Stimulated activated CD8-positive, alpha-beta memory T cell treated with anti-CD3 and anti-CD28 coated beads, Interleukin-7, amount 100 ng/mL, for 1 hour (primary cell): Measurements from ENCODE around the gene SLC25A47.
"Not testable (repeated sequence)": the region's sequence is repeated elsewhere in the genome, so short reads cannot be mapped to it uniquely, and the experiment has no call there.

Source experiments
- DNase-seq, 2 donors: peaks; one replicate each; pipeline ENCODE4 v3.0.0-alpha.2; 2020; ENCODE audit warnings: low read depth in 2 of 2

Gene SLC25A47, protein sequence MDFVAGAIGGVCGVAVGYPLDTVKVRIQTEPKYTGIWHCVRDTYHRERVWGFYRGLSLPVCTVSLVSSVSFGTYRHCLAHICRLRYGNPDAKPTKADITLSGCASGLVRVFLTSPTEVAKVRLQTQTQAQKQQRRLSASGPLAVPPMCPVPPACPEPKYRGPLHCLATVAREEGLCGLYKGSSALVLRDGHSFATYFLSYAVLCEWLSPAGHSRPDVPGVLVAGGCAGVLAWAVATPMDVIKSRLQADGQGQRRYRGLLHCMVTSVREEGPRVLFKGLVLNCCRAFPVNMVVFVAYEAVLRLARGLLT

DNA sequence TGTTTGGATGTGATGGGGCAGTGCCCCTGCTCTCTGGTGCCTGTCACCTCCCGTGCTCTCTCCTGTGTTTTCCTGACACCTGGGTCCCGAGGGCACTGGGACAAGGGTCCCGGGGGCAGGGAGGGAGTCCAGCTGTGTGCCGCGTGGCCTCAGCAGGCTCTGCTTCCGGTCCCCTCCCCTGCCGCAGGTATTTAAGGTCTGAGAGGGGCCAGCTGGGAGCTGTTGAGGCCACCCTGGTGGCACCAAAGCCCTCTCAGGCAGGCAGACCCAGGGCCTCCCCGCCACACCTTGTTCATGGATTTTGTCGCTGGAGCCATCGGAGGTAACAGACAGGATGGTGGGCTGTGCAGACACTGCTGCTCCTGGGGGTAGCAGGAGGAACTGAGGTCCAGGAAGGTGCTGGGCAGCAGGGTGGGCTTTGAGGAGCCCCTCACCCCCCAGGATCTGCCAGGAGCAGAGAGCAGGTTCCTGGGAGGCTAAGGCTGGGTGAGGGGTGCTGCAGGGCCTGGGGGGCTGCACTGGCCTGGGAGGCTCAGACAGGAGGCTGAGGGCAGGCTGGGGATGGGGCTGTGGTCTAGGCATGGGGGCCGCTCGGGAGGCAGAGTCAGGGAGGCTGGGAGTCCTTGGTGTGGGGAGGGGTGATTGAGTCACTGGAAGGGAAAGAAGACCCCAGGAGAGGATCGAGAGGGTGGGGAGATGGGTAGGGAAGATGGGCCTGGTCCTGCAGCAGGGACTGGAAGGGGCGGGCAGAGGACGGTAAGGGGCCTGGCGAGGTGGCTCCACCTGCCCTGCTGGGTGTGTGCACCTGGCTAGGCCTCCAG lies at the start of gene SLC25A47:
SLC25A47 (plus strand) TSS at position 219 of the 821 bp plus-strand sequence; CDS start at position 295, 76 bp downstream.
- no peak for DNase-seq

DNA sequence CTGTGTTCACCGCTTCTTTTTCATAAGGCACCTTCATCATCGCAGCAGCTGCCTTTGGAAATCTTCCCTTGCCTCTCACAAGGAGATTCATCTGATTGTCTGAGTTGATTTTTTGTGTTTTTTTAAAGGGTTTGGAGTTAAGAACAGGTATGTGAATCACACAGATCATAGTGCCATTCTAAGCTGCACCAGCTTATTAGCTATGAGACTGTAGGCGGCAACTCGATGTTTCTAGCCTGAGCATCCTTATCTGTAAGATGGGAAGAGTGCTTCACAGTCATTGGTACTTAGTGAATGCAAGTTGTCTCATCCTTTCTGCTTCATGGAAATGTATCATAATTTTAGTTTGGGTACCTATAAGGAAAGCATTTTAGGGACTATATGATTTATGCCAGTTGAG lies 48.9 kb upstream of the SLC25A47 start:
- DNase-seq, result no peak

DNA sequence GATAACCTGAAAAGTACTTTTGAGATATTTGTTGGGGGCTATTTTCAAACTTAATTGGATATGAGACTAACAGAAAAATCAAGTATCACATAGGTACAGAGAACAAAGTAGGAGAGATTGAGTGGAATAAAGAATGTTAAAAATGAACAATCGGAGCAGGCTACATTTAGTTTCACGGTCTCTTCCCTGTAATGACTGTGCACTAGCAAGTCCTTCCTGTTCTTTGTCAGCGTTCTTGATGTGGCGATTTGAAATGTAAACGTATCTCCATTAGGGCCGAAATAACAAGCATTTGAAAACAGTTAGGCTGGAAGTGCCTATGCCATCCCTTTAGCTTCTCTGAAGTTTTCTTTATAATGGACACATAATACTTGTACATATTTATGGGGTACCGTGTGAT lies 47.9 kb upstream of the SLC25A47 start:
- DNase-seq, result no peak

DNA sequence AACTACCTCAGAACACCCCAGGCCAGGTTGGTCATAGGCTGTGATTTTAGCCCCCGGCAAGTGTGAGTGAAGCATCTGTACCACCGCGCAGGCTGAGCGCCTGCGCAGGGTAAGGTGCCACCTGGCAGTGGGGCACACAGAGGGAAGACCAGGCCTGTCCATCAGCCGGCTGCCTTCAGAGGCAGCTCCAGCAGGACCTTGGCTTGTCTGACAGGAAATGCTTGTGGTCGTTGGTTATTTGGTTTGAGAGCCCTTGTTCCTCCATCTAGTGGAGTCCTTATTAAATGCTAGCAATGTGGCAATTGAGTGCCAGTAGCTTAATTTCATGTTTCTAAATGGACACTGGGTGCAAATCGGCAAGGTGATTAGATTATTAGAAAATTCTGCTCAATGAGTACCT lies 44.4 kb upstream of the SLC25A47 start:
- no peak for DNase-seq

DNA sequence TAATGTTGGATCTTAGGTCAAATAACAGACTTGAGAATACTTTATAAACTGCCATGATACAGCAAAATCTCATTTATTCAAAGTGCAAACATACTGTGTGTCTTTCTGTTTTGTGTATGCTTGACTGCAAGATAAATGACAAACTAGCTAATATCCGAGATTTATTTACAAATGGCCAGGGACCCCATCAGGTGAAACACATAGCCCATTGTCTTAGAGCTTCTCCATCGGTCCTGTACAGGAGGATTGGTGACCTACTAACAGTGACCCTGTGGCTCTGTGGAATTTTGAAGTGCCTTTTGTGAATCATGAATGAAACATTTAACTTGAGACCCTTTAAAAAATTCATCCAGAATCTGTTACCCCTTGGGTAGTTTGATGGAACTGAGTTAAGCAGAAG lies 44.0 kb upstream of the SLC25A47 start:
- no peak for DNase-seq

DNA sequence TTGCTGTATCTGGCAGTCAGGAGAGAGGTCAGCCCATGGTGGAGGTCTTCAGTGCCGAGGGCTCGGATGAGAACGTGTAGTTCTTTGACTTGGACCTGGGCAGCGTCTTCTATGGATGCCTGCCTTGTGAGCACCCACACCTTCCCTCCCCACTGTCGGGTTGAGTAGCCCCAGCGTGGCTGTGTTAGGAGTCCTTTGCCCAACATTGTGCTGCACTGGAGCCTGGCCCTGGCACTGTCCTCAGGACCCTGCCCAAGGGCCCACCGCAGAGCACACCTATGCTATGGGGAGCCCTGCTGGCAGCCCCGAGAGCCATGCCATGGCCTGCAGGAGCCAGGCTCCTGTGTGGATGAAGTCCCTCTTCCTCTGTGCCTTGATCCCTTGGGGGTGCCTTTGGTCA lies 43.6 kb upstream of the SLC25A47 start:
- DNase-seq, result no peak

DNA sequence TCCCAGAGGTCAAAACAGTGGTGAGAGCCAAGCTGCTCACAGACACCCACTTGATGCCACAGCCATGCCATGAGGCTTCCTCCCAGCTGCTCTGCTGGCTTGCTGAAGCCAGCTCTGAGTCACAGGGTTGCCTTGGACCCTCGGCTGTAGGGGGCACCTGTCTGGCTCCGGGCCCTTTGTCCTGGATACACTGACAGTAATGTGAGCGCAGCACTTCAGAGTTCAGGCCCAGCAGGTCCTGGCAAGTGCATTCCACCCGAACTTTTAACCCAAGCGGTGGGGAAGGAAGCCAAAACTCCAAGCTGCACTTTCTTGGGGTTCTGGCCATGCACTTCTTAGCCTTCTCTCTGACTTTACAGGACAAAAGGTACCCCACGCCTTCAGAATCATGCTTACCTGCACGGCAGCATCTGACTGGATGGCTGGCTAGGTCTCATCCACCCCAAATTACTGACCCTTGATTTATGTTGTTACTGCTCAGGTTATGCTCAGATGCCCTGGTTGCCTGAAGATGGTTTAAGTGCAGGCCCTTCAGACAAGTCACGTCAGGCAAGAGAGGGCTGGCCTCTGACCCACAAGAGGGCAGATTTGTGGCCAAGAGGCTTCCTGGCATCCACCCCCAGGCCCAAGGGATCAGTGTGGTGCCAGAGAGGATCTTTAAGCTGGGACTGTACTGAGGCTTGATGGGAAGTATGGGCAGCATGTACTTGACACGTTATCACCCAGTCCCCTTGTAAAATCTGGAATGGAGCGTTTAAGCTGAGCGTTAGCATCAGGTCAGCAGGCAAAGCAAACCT lies 41.7 kb upstream of the SLC25A47 start:
- DNase-seq, result no peak

DNA sequence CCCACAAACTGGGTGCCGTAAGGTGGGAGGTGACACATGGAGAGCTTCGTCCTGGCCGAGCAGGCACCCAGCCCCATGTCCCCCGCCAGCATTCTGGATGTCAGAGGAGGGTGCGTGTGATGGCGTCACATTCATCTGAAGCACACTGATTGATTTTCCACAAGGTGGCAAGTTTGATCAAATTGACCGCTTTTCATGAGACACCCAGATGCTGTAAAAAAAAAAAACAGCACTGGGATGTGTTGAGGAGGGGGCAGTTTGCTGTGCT lies 41.1 kb upstream of the SLC25A47 start:
- no peak for DNase-seq

DNA sequence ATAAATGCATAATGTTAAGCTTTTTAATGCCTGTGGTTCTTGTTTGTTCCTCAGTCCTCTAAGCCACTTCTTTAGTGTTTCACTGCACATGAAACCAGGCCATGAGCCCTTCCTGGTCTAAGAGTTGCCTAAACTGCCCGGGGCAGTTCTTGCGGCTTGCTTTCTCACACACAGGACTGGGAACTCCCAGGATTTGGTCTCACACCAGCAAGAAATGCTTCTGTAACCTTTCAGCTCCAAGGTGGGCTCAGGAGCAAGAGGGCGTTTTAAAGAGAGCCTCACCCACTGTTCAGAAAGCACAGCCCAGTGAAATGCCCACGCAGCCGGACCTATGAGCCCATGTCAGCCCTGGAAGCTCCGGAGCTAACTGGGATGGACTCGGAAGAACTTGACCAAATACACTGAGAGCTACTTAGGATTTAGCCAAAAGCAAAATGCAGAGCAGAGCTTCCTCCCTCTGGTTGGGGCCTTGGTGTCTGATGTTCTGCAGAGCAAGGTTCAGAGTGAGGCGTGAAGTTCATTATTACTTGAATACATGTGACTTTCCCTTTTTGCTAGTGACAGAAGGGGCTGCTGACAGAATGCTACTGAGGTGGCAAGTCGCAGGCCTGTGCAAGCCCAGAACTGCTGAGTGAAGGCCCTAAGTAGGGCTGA lies 40.2 kb upstream of the SLC25A47 start:
- no peak for DNase-seq

DNA sequence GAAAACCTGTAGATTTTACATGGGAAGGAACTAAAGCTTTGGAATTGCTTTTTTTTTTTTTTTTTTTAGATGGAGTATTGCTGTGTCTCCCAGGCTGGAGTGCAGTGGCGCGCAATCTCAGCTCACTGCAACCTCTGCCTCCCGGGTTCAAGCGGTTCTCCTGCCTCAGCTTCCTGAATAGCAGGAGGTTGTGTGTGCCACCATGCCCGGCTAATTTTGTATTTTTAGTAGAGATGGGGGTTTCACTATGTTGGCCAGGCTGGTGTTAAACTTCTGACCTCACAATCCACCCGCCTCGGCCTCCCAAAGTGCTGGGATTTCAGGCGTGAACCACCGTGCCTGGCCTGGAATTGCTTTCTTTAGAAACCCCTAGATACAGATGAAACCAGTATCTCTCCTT lies 39.7 kb upstream of the SLC25A47 start:
- not testable (repeated sequence) for DNase-seq

DNA sequence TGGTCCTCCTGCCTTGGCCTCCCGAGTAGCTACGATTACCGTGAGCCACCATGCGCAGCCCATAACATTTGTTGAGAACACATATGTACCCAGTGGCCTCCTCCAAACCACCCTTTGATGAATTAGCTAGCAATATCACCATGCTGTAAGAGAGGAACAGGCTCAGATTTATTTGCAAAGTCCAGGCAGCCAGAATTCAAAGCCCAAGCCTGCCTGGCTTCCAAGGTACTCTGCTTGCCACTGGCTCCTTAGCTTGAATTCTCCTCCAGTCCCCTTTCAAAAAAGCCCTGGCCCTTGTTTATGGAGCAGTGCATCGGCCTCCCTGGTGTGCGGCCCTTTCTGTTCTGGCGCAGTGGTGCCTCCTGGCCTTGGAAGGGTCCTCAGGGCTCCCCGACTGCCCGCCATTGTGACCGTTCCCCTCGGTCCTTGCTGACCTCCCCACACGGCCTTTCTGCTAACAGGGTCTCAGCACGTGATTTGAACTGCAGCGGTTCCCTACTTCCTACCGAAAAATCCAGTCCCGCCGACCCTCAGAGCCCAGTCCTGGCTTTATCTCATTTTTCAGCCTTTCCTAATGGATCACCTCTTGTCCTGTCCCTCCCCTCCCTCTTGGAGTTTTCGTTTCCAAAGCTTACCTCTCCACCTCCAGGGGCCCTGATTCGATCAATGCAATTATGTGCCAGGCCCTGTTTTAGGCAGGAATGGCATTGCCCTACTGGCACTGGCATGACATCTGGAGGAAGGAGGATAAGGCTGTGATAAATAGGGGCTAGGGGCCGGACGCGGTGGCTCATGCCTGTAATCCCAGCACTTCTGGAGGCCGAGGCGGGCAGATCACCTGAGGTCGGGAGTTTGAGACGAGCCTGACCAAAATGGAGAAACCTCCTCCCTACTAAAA lies 38.9 kb upstream of the SLC25A47 start:
- no peak for DNase-seq

DNA sequence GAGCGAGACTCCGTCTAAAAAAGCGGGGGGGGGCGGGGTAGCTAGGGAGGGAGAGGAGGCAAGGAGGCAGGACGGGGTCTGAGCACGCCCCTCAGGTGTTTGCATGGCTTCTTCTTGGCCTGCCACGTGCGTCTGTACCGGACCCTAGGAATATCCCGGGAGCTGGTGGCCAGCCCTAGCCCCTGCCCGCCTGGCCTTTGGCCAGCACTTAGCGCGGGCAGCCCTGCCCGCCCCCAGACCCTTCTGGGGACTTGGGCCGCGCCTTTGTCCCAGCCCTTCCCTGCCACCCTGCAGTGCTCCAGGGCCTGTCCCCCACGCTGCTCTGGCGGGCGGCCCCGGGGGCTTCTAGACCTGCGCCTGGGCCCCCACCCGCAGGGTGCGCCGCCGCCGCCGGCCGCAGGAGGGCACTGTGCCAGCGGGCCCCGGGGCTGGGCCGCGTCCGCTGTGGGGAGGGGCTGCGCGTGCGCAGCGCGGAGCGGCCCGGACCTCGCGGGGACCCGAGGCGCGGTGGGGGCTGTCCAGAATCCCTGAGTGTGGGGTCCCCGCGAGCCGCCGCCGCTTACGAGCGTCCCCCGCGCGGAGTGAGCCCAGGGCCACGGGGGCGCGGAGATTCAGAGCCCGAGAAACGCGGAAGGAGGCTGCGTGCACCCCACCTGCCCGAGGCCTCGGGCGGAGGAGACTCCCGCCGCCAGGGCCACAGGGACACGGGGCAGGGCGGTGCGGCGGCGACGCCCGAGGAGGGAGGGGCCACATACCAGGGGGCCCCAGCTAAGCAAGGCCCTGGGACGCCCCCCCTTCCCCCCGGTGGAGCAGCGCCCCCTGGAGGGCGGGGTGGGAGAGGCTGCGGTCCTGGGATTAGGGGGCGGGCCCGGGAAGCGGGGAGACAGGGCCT lies 37.9 kb upstream of the SLC25A47 start:
- DNase-seq, result peak; percentile 57 to 59

DNA sequence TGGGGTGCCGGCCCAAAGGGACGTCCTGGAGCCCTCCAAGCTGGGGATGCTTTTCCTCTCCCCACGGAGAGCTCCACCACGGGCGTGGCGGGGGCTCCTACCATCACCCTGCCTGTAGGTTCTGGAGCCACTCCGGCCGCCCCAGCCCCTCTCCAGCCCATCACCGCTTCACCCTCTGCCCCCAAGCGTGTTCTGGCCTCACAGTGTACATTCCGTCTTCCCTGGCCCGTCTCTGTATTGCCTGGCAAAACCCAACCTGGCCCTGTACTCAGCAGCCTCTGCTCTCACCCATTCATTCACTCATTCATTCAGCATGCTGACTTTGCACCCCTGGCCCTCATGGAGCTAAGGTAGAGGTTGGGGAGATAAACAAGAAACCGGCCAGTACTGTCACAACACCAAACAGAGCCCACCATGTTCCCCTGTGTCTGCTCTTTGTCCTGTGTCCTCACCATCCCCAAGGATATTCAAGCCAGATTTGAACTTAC lies 37.2 kb upstream of the SLC25A47 start:
- DNase-seq, result no peak

DNA sequence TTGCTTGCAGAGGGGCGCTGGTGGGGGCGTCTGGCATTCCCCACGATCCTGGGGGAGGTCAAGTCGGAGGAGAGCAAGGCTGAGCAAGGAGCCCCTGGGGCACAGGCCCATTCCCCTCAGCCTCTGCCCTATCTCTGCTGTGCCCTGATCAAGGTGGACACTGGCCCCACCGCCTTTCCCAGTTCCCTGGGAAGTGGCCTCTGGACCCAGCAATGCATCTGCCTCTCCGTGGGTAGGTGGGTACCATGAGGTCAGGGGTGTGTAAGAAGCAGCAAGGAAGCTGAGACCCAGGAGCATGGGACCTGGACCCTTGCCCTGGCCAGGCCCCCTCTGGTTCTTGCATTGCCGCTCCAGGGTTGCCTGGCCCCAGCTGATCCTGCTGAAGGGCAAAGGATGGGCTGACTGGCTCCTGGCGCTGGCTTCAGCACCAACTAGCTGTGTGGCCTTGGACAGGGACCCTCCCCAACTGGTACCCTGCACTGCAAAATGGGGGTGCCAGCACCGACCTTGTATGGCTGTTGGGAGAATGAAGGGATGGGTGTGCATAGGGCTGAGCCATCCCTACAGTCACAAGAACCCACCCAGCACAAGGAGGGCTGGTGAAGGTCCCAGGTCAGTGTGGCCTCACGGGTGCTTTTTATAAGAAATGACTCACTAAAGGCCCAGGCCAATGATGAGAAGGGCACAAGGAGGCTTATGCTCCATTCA lies 36.5 kb upstream of the SLC25A47 start:
- no peak for DNase-seq

DNA sequence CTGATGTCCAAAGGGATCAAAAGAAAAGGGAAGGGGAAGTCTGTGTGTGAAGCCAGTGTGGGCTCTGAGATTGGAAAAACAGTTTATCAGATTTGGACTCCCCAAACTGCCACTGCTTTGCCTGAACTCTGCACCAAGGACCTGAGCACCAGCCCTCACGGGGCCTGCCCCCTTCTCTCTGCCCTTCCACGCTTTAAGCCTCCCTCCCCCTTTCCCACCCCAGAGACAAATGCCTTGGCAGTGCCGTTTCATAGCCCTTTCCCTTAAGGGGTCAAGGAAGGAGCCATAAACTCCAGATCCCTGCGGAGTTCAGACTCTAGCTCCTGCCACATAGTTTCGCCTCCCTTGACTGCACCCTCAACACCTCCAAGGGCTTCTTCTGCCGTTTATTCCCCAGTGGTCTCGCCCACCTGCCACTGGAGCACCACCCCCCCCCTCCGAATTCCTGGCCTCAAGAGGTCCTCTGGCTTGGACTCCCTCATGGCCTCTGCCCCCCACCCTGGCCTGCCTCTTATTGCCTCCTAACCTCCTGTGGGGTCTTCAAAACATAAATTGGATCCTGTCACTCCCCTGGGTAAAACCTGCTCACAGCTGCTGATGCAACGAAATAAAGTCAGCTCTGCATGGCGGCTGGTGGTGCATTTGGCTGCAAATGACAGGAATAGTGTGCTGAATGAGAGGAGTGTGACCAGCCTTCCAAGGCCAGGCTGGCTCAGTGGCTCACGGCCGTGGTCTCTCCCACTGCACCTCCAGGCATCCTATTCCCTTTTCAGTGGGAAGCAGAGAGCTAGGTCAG lies 35.7 kb upstream of the SLC25A47 start:
- DNase-seq, result no peak

DNA sequence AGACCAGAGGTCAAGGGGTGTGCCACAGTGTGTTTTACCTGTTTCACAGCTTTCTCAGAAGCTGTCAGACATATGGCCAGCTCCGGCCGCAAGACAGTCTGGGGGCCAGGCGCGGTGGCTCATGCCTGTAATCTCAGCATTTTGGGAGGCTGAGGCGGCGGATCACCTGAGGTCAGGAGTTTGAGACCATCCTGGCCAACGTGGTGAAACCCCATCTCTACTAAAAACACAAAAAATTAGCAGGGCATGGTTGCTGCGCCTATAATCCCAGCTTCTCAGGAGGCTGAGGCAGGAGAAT lies 35.2 kb upstream of the SLC25A47 start:
- DNase-seq, result not testable (repeated sequence)

DNA sequence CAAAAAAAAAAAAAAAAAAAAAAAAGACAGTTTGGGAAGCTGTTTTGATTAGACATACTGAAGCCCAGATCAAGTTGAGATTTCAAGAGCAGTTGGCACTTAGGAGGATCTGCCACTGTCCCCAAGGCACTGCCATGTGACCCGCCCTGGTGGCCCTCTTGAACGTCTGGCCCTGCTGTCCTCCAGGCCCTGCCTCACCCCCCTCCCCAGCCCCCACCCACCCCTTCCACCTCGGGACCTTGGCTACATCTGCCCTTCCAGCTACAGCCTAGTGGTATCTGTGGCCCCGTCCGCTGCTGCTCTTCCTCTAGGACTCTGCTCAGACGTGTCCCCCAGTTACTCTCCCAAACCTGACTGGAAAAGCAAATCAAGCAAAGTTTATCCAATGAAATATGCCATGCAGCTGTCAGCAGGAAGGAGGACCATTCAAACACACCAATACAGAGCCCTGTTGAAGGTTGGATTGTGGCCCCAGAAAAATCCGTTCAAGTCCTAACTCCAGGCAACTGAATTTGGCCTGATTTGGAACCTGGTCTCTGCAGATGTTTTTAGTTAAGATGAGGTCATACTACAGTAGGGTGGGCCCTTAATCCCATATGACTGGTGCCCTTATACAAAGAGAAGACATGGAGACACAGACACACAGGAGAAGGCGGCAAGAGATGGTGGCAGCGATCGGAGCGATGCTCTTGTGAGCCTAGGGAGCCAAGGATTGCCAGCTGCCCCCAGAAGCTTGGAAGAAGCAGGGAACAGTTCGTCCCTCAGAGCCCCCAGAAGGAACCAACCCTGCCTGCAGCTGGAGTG lies 34.6 kb upstream of the SLC25A47 start:
- DNase-seq, result no peak
